ENCODE results near the gene SF3B2. TPM values are rescaled to one million over a fixed set of nuclear protein-coding genes. Genes with fewer than 3 reads are reported as not detected.
A peak's percentile ranks its signal among the peaks of the same experiment; 100 is the strongest.

SF3B2 gene
- total RNA-seq, 2 donors from 2014 or later: 142 TPM

GRCh38 chr11:66063900-66064299 is 11.7 kb downstream of the SF3B2 start:
- TF ChIP-seq CTCF (IDR thresholded peaks at IDR 0.05): no peak
- ATAC-seq (ENCODE audit: insufficient number of reproducible peaks, low FRiP score, low read depth): no peak
- H3K27ac ChIP-seq: no peak overlapping the region
- peaks cover 70% of the 10 kb centered on the region for H3K36me3 ChIP-seq
- no peaks in the 10 kb centered on the region for H3K9me3 ChIP-seq
- DNase-seq (ENCODE audit: low spot score): no peak
- no peaks in the 10 kb centered on the region for H3K27me3 ChIP-seq (replicated peaks; ENCODE audit: insufficient read depth)
- H3K4me1 ChIP-seq (ENCODE audit: control insufficient read depth in 1 of 2, low read depth in 2 of 2): peaks cover 5 to 11% of the 10 kb centered on the region in 2 donors
- H3K4me3 ChIP-seq: no peak overlapping the region

- H3K4me3 ChIP-seq: no peak overlapping the region
- H3K36me3 ChIP-seq: peaks cover 65% of the 10 kb centered on the region
- DNase-seq (ENCODE audit: low spot score): no peak
- H3K4me1 ChIP-seq (ENCODE audit: control insufficient read depth in 1 of 2, low read depth in 2 of 2): peaks cover 11 to 18% of the 10 kb centered on the region in 2 donors
- H3K9me3 ChIP-seq: no peaks in the 10 kb centered on the region
- H3K27ac ChIP-seq: no peak overlapping the region
- TF ChIP-seq CTCF (IDR thresholded peaks at IDR 0.05): no peak
- H3K27me3 ChIP-seq (replicated peaks; ENCODE audit: insufficient read depth): no peaks in the 10 kb centered on the region
- no peak for ATAC-seq (ENCODE audit: insufficient number of reproducible peaks, low FRiP score, low read depth)
These were observed 12.4 kb downstream of the SF3B2 start for GRCh38 chr11:66064571-66064970.

- H3K4me3 ChIP-seq: no peak overlapping the region
- H3K4me1 ChIP-seq (ENCODE audit: control insufficient read depth in 1 of 2, low read depth in 2 of 2): peaks cover 11 to 27% of the 10 kb centered on the region in 2 donors
- no peak for TF ChIP-seq CTCF (IDR thresholded peaks at IDR 0.05)
- no peak overlapping the region for H3K27ac ChIP-seq
- ATAC-seq (ENCODE audit: insufficient number of reproducible peaks, low FRiP score, low read depth) (no peak), DNase-seq (ENCODE audit: low spot score) (no peak)
- H3K9me3 ChIP-seq: no peaks in the 10 kb centered on the region
- peaks cover 43% of the 10 kb centered on the region for H3K36me3 ChIP-seq
- H3K27me3 ChIP-seq (replicated peaks; ENCODE audit: insufficient read depth): no peaks in the 10 kb centered on the region
These were observed 14.6 kb downstream of the SF3B2 start for GRCh38 chr11:66066751-66067150.

- ATAC-seq (ENCODE audit: insufficient number of reproducible peaks, low FRiP score, low read depth): no peak
- peaks cover 18 to 33% of the 10 kb centered on the region in 2 donors for H3K4me1 ChIP-seq (ENCODE audit: control insufficient read depth in 1 of 2, low read depth in 2 of 2)
- no peak for TF ChIP-seq CTCF (IDR thresholded peaks at IDR 0.05)
- H3K36me3 ChIP-seq: peaks cover 38% of the 10 kb centered on the region
- no peaks in the 10 kb centered on the region for H3K9me3 ChIP-seq
- DNase-seq (ENCODE audit: low spot score): no peak
- no peaks in the 10 kb centered on the region for H3K27me3 ChIP-seq (replicated peaks; ENCODE audit: insufficient read depth)
- peak overlapping the region; percentile 96 to 98 for H3K27ac ChIP-seq
- H3K4me3 ChIP-seq: no peak overlapping the region
These were observed 15.5 kb downstream of the SF3B2 start for GRCh38 chr11:66067640-66068039.

GRCh38 chr11:66068154-66068821 is 16.1 kb downstream of the SF3B2 start:
- DNase-seq (ENCODE audit: low spot score) (no peak), ATAC-seq (ENCODE audit: insufficient number of reproducible peaks, low FRiP score, low read depth) (no peak)
- peak overlapping the region; percentile 96 to 98 for H3K27ac ChIP-seq
- H3K9me3 ChIP-seq: no peaks in the 10 kb centered on the region
- H3K27me3 ChIP-seq (replicated peaks; ENCODE audit: insufficient read depth): no peaks in the 10 kb centered on the region
- peaks cover 18 to 33% of the 10 kb centered on the region in 2 donors for H3K4me1 ChIP-seq (ENCODE audit: control insufficient read depth in 1 of 2, low read depth in 2 of 2)
- H3K36me3 ChIP-seq: peaks cover 31% of the 10 kb centered on the region
- TF ChIP-seq CTCF (IDR thresholded peaks at IDR 0.05): peak; percentile 89
- no peak overlapping the region for H3K4me3 ChIP-seq
